Activated naive CD8-positive, alpha-beta T cell treated with anti-CD3 and anti-CD28 coated beads for 36 hours (primary cell): Measurements from ENCODE around the gene NOL12. TPM values are rescaled to one million over a fixed set of nuclear protein-coding genes. Genes with fewer than 3 reads are reported as not detected.
"Not testable (repeated sequence)": the region's sequence is repeated elsewhere in the genome, so short reads cannot be mapped to it uniquely, and the experiment has no call there.

Source experiments
- DNase-seq: peaks from one replicate; pipeline ENCODE4 v3.0.0; 2021
- H3K27ac Mint-ChIP-seq: one replicate; pipeline ENCODE4 v1.8.0; 2022; ENCODE audit warnings: mild to moderate bottlenecking, moderate library complexity, mixed read lengths
- H3K27me3 Mint-ChIP-seq: one replicate; pipeline ENCODE4 v1.8.0; 2022; ENCODE audit warnings: mild to moderate bottlenecking, mixed read lengths
- H3K36me3 Mint-ChIP-seq: one replicate; pipeline ENCODE4 v1.8.0; 2021; ENCODE audit warnings: mild to moderate bottlenecking, mixed read lengths
- H3K4me1 Mint-ChIP-seq: one replicate; pipeline ENCODE4 v1.8.0; 2021; ENCODE audit warnings: mixed read lengths
- H3K4me3 Mint-ChIP-seq: one replicate; pipeline ENCODE4 v1.8.0; 2022; ENCODE audit warnings: mild to moderate bottlenecking, moderate library complexity, mixed read lengths
- H3K9me3 Mint-ChIP-seq: one replicate; pipeline ENCODE4 v1.8.0; 2022; ENCODE audit warnings: mixed read lengths
- total RNA-seq, 2 experiments: library from RNA; stranded (reverse); gene quantifications; one replicate each; pipeline ENCODE4 v1.2.3, GENCODE V29; 2021

NOL12 gene
- total RNA-seq, 2 experiments from 2014 or later: 50.0 to 50.8 TPM

GRCh38 chr22:37655252-37655563, 30.9 kb upstream of the NOL12 start:
- H3K9me3 Mint-ChIP-seq: no peaks in the 10 kb centered on the region
- H3K4me1 Mint-ChIP-seq: peaks cover 13% of the 10 kb centered on the region
- no peak for DNase-seq
- no peaks in the 10 kb centered on the region for H3K27me3 Mint-ChIP-seq
- H3K36me3 Mint-ChIP-seq: peaks cover 17% of the 10 kb centered on the region
- H3K27ac Mint-ChIP-seq: no peak overlapping the region
- no peak overlapping the region for H3K4me3 Mint-ChIP-seq

GRCh38 chr22:37656583-37656982, 29.6 kb upstream of the NOL12 start:
- not testable (repeated sequence) for H3K9me3 Mint-ChIP-seq, DNase-seq, H3K27me3 Mint-ChIP-seq, H3K27ac Mint-ChIP-seq, H3K4me3 Mint-ChIP-seq
- Mint-ChIP-seq H3K36me3 (peaks cover 14% of the 10 kb centered on the region), H3K4me1 (peaks cover 27% of the 10 kb centered on the region)

DNA sequence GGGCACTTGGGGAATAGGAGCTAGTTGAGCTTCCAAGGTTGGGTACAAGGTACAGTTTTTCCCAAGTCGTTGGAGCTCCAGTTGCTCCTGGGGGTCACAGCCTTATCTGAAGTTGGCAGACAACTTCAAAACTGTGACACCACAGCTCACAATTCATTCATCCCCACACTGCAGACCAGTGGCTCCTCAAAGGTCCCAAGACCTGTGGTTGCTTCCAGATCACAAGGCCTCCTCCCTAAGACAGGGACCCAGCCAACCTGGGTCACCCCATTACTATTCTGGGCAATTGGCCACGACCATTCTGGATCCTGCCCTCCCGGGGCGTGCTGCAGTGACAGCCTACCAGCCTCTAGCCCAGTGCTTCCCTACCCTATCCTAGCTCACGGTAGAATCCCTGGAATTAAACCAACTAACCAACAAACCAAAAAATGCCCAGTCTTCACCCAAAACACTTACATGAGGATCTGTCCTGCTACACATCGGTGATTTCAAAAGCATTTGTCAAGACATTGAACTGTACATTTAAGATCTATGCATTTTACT, 28.5 kb upstream of the NOL12 start:
- DNase-seq: no peak
- Mint-ChIP-seq H3K4me3 (peak overlapping the region; percentile 83), H3K27ac (peak overlapping the region; percentile 91), H3K27me3 (no peaks in the 10 kb centered on the region), H3K9me3 (no peaks in the 10 kb centered on the region), H3K4me1 (peaks cover 32% of the 10 kb centered on the region), H3K36me3 (peaks cover 6% of the 10 kb centered on the region)

DNA sequence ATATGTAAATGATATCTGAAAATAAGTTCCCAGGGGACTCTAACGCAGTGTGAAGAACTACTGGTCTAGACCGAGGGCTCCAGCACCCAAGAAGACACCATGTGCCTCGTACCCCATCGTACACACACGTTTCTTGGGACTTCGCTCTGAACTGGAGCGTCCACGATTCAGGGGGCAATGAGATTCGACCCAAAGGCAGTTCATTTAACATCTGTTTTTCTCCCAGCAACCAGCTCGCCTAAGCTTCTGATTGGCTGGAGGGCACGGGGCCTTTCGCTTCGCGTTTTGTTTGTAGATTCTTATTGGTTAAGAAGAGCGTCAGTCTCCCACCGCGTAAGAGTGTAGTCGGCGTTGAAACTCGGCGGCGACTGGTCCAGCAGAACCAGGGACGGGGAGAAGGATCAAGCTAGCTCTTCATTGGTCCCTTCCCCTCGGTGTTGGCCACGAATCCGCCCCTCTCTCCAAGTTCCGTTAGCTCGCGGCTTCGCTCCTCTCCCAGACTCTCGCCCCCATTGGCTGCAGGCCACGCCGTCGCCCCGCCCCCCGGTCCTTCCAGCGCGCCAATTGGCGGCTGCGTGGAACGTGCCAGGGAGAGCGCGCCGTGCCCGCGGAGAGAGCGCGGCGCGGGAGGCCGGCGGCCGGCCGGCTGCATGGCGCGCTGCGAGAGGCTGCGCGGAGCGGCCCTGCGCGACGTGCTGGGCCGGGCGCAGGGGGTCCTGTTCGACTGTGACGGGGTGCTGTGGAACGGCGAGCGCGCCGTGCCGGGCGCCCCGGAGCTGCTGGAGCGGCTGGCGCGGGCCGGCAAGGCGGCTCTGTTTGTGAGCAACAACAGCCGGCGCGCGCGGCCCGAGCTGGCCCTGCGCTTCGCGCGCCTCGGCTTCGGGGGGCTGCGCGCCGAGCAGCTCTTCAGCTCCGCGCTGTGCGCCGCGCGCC, 27.7 kb upstream of the NOL12 start, which contains the start of gene PDXP:
Gene PDXP (plus strand): TSS at position 591 of the 933 bp plus-strand sequence. CDS start 60 bp downstream, at position 651.
- peak within 1 kb of the TSS; percentile 91 for H3K27ac Mint-ChIP-seq
- H3K4me3 Mint-ChIP-seq: peak within 1 kb of the TSS; percentile 90
- no peaks in the 10 kb centered on the region for H3K9me3 Mint-ChIP-seq
- H3K4me1 Mint-ChIP-seq: peaks cover 32% of the 10 kb centered on the region
- no peaks in the 10 kb centered on the region for H3K27me3 Mint-ChIP-seq
- DNase-seq: peak; percentile 99
- H3K36me3 Mint-ChIP-seq: peaks cover 3% of the 10 kb centered on the region

DNA sequence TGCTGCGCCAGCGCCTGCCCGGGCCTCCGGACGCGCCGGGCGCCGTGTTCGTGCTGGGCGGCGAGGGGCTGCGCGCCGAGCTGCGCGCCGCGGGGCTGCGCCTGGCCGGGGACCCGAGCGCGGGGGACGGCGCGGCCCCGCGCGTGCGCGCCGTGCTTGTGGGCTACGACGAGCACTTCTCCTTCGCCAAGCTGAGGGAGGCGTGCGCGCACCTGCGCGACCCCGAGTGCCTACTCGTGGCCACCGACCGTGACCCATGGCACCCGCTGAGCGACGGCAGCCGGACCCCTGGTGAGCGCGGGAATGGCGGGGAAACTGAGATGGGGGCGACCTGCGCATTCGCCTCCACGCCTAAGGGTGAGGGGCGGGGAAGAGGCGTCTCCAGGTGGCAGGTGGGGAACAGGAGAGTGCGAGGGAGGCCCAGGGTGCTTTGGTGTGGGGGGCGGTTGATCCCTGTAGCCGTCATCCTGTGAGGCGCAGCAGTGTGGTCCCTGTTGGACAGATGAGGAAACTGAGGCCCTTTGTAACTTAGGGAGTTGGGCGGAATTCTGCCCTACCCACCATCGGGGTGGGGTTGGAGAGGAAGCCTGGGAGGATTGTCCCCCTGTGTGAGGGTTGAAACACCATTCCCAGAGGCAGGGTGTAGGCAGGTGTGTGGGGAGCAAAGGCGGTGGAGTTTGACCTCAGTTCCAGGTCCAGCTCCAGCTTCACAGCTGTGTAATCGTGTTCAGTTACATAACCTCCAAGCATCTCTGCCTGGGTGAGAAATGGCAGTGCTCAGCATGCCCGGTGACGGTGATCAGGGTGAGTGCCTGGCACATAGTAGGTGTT, 26.9 kb upstream of the NOL12 start:
- H3K27ac Mint-ChIP-seq: peak overlapping the region; percentile 72
- no peak for DNase-seq
- peaks cover 3% of the 10 kb centered on the region for H3K36me3 Mint-ChIP-seq
- no peaks in the 10 kb centered on the region for H3K9me3 Mint-ChIP-seq
- H3K4me1 Mint-ChIP-seq: peaks cover 32% of the 10 kb centered on the region
- no peaks in the 10 kb centered on the region for H3K27me3 Mint-ChIP-seq
- peak overlapping the region; percentile 90 for H3K4me3 Mint-ChIP-seq

DNA sequence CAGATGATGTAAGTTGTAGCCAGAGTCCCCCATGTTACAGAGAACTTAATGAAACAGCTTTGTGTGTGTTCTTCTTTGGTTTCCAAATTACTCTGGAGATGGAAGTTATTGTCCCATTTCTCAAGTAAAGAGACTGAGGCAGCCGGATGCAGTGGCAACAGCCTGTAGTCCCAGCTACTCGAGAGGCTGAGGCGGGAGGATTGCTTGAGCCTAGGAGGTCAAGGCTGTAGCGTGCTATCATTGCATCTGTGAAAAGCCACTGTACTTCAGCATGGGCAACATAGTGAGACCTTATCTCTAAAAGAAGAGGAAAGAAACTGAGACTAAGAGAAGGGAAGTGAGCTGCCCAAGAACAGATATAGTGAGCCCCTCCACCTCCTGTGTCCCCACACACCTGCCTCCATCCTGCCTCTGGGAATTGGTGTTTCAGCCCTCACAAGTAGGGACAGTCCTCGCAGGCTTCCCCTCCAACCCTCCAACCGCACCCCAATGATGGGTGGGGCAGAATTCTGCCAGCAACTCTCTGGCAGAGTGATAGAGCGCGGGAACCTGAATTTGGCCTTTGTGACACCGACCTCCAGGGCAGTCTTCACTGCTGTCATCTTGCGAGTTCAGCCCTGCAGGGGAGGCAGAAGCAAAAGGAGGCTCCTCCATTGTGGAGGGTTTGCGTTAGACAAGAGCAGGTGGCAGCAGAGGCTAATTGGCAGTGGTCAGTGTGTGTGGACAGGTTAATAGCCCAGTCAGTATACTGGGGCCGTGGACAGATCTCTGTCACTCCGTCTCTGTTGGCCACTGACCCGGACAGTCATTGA, 26.0 kb upstream of the NOL12 start:
- H3K9me3 Mint-ChIP-seq: no peaks in the 10 kb centered on the region
- no peaks in the 10 kb centered on the region for H3K27me3 Mint-ChIP-seq
- H3K4me1 Mint-ChIP-seq: peaks cover 32% of the 10 kb centered on the region
- H3K27ac Mint-ChIP-seq: no peak overlapping the region
- H3K36me3 Mint-ChIP-seq: peaks cover 2% of the 10 kb centered on the region
- no peak for DNase-seq
- H3K4me3 Mint-ChIP-seq: peak overlapping the region; percentile 90

DNA sequence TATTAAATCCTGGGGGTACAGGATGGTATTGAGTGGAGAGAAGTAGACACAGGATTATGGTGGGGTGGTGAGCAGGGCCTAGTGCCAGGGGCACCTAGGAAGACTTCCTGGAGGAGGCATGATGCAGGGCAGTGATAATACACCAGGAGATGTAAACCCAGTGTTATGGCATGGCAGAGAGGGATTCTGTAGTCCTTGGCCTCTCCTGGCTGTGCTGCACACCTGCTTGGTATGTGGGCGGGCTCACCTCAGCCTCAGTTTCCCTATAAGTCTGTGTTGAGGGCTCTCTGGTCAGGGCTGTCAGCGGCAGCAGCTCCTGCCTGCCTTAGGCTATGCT, 25.5 kb upstream of the NOL12 start:
- Mint-ChIP-seq H3K4me1 (peaks cover 32% of the 10 kb centered on the region), H3K36me3 (peaks cover 2% of the 10 kb centered on the region), H3K27me3 (no peaks in the 10 kb centered on the region), H3K9me3 (no peaks in the 10 kb centered on the region), H3K4me3 (peak overlapping the region; percentile 90), H3K27ac (no peak overlapping the region)
- no peak for DNase-seq

GRCh38 chr22:37661160-37661924, 24.8 kb upstream of the NOL12 start:
- H3K4me3 Mint-ChIP-seq: peak overlapping the region; percentile 90
- H3K27me3 Mint-ChIP-seq: no peaks in the 10 kb centered on the region
- peaks cover 36% of the 10 kb centered on the region for H3K4me1 Mint-ChIP-seq
- H3K9me3 Mint-ChIP-seq: no peaks in the 10 kb centered on the region
- peaks cover 5% of the 10 kb centered on the region for H3K36me3 Mint-ChIP-seq
- DNase-seq: no peak
- no peak overlapping the region for H3K27ac Mint-ChIP-seq

DNA sequence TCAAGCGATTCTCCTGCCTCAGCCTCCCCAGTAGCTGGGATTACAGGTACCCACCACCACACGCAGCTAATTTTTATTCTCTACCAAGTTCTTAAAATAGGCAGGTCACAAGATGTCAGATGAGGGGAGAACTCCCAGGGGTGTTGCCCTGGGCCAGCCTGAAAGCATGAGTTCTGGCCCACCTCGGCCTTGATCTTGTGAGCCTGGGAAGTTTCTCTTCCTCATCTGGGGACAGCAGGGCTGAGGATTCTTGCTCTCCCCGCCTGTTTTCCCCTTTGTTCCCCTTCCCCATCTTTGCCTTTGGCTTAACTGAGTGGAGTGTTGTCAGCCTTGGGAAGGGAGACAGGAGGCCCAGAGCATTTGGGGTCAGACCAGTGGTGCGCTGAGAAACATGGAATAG, 24.1 kb upstream of the NOL12 start:
- Mint-ChIP-seq H3K4me3 (no peak overlapping the region), H3K4me1 (peaks cover 36% of the 10 kb centered on the region), H3K9me3 (no peaks in the 10 kb centered on the region), H3K27ac (no peak overlapping the region), H3K27me3 (no peaks in the 10 kb centered on the region), H3K36me3 (peaks cover 9% of the 10 kb centered on the region)
- no peak for DNase-seq

DNA sequence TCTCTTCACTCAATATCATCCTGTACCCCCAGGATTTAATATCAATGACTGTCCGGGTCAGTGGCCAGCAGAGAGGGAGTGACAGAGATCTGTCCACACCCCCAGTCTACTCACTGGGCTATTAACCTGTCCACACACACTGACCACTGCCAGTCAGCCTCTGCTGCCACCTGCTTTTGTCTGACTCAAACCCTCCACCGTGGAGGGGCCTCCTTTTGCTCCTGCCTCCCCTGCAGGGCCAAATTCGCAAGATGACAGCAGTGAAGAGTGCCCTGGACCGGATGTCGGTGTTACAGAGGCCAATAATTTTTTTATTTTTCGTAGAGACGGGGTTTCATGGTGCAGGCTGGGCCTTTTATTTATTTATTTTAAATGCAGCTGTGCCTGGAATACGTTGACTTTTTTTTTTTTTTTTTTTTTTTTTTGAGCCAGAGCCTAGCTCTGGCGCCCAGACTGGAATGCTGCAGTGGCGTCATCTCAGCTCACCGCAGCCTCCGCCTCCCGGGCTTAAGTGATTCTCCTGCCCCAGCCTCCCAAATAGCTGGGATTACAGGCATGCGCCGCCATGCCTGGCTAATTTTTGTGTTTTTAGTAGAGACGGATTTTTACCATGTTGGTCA, 22.5 kb upstream of the NOL12 start:
- Mint-ChIP-seq H3K27me3 (no peaks in the 10 kb centered on the region), H3K4me3 (no peak overlapping the region), H3K4me1 (peaks cover 31% of the 10 kb centered on the region), H3K9me3 (no peaks in the 10 kb centered on the region), H3K27ac (no peak overlapping the region), H3K36me3 (peaks cover 9% of the 10 kb centered on the region)
- DNase-seq: no peak

DNA sequence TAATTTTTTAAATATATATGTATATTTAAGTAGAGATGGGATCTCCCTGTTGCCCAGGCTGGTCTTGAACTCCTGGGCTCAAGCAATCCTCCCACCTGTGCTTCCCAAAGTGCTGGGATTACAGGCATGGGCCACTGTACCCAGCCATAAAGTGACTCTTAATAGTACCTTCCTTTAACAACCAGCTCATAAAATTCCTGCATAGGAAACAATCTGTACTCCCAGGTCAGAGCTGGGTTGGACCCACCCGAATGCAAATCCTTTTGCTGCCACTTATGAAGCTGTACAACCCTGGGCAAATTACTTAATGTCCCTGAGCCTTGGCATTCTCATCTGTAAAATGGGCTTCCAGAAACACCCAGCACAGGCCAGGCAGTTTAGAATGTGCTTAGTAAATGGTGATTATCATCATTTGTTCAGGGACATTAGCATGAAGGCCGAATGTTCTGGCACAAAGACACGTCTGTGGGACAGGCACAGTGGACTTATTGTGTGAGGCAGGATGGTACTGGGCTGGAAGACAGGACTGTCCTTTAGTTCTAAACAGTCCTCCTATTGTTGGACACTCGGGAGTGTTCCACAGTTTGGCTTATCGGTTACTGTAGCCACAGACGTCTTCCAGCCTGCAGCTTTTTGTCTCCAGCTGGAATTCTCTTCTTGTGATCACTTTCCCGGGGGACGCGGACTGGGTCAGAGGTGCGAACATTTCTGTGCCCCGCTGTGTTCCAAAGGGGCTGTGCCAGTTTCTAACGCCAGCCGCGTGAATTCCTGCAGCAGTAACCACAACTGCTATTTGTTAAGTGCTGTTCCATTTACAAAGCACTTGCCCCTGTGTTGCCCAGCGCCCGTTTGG, 21.7 kb upstream of the NOL12 start:
- H3K9me3 Mint-ChIP-seq: no peaks in the 10 kb centered on the region
- no peaks in the 10 kb centered on the region for H3K27me3 Mint-ChIP-seq
- peaks cover 9% of the 10 kb centered on the region for H3K36me3 Mint-ChIP-seq
- no peak overlapping the region for H3K27ac Mint-ChIP-seq
- no peak overlapping the region for H3K4me3 Mint-ChIP-seq
- DNase-seq: no peak
- peaks cover 32% of the 10 kb centered on the region for H3K4me1 Mint-ChIP-seq

DNA sequence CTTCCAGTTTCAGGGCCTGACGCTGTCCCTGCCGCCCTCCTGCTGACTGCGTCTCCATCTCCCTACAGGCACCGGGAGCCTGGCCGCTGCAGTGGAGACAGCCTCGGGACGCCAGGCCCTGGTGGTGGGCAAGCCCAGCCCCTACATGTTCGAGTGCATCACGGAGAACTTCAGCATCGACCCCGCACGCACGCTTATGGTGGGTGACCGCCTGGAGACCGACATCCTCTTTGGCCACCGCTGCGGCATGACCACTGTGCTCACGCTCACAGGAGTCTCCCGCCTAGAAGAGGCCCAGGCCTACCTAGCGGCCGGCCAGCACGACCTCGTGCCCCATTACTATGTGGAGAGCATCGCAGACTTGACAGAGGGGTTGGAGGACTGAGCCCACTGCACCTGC, 20.7 kb upstream of the NOL12 start:
- no peaks in the 10 kb centered on the region for H3K27me3 Mint-ChIP-seq
- no peak overlapping the region for H3K27ac Mint-ChIP-seq
- DNase-seq: no peak
- peaks cover 7% of the 10 kb centered on the region for H3K36me3 Mint-ChIP-seq
- H3K4me1 Mint-ChIP-seq: peaks cover 24% of the 10 kb centered on the region
- H3K9me3 Mint-ChIP-seq: no peaks in the 10 kb centered on the region
- no peak overlapping the region for H3K4me3 Mint-ChIP-seq

DNA sequence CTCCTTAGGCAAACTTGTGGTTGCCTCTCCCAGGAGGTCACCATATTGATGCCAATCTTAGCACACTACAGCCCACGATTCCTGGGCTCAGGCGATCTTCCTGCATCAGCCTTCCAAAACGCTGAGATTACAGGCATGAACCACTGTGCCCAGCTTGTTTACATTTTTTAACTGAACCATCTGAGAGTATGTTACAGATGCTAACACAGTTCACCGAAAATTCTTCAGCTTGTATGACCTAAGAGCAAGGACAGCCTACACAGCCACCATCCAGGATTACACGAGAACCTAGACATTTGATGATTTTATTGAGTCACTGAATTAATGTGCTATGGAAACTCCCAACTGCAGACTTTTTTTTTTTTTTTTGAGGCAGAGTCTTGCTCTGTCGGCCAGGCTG, 16.6 kb upstream of the NOL12 start:
- Mint-ChIP-seq H3K27ac (no peak overlapping the region), H3K9me3 (no peaks in the 10 kb centered on the region), H3K27me3 (no peaks in the 10 kb centered on the region), H3K36me3 (peaks cover 7% of the 10 kb centered on the region), H3K4me1 (peaks cover 39% of the 10 kb centered on the region), H3K4me3 (no peak overlapping the region)
- no peak for DNase-seq
